Type B pancreatic cell (in vitro differentiated cells): ENCODE data around the gene JMJD7. TPM values are rescaled to one million over a fixed set of nuclear protein-coding genes. Genes with fewer than 3 reads are reported as not detected.
A peak's percentile ranks its signal among the peaks of the same experiment; 100 is the strongest.

ENCODE experiments used
- DNase-seq: peaks from one replicate; pipeline ENCODE4 v3.0.0; 2021; ENCODE audit warnings: mixed read lengths; ENCODE audit not compliant: unreplicated experiment; ENCODE audit errors: extremely low spot score
- H3K27ac Mint-ChIP-seq: 2 replicates; pipeline ENCODE4 v1.8.0; 2021; ENCODE audit warnings: mild to moderate bottlenecking, mixed read lengths
- H3K27me3 Mint-ChIP-seq: 2 replicates; pipeline ENCODE4 v1.8.0; 2021; ENCODE audit warnings: mixed read lengths
- H3K36me3 Mint-ChIP-seq: 2 replicates; pipeline ENCODE4 v1.8.0; 2021; ENCODE audit warnings: mixed read lengths
- H3K4me1 Mint-ChIP-seq: one replicate; pipeline ENCODE4 v1.8.0; 2021; ENCODE audit warnings: mixed read lengths; ENCODE audit not compliant: unreplicated experiment
- H3K4me3 Mint-ChIP-seq: 2 replicates; pipeline ENCODE4 v1.8.0; 2021; ENCODE audit warnings: mild to moderate bottlenecking, mixed read lengths
- H3K9me3 Mint-ChIP-seq: 2 replicates; pipeline ENCODE4 v1.8.0; 2021; ENCODE audit warnings: mixed read lengths
- total RNA-seq: library from RNA; stranded (reverse); gene quantifications from 2 replicates; pipeline ENCODE4 v1.2.1, GENCODE V29; 2021; ENCODE audit warnings: low replicate concordance
- TF ChIP-seq, protein P1 (sequence below): fragments of 200-600 bp; sonication (generic); conservative IDR thresholded peaks from 2 replicates; pipeline ENCODE4 v1.5.0; 2021; ENCODE audit warnings: antibody characterized with exemption, mild to moderate bottlenecking

Gene JMJD7
- total RNA-seq, 1 donor from 2014 or later, result 29.0 TPM

- Mint-ChIP-seq H3K36me3 (peaks cover 10% of the 10 kb centered on the region), H3K27ac (no peak overlapping the region), H3K9me3 (no peaks in the 10 kb centered on the region), H3K4me1 (peaks cover 32% of the 10 kb centered on the region), H3K4me3 (peak overlapping the region; percentile 2), H3K27me3 (no peaks in the 10 kb centered on the region)
- TF ChIP-seq, protein P1, sequence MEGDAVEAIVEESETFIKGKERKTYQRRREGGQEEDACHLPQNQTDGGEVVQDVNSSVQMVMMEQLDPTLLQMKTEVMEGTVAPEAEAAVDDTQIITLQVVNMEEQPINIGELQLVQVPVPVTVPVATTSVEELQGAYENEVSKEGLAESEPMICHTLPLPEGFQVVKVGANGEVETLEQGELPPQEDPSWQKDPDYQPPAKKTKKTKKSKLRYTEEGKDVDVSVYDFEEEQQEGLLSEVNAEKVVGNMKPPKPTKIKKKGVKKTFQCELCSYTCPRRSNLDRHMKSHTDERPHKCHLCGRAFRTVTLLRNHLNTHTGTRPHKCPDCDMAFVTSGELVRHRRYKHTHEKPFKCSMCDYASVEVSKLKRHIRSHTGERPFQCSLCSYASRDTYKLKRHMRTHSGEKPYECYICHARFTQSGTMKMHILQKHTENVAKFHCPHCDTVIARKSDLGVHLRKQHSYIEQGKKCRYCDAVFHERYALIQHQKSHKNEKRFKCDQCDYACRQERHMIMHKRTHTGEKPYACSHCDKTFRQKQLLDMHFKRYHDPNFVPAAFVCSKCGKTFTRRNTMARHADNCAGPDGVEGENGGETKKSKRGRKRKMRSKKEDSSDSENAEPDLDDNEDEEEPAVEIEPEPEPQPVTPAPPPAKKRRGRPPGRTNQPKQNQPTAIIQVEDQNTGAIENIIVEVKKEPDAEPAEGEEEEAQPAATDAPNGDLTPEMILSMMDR, result no peak
- no peak for DNase-seq
Measured at GRCh38 chr15:41782371-41783282, 45.3 kb upstream of the JMJD7 start.

DNA sequence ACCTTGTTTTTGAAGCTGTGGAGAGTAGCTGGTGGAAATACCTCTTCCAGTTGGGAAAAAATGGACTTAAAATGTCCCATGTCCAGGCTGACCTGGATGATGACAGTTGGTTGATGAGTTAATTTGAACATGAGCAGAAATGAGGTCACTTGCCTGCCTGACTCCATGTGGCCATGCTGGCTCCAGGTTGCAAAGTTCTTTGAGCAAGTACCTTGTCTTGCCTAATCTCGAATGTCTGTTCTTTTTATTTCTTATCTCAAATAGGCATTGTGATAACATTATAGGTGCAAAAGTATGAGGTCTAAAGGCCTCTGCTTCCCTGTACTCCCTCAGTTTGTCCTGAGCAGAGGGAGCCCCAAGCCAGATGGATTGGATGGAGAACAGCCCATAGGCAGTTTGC, 44.6 kb upstream of the JMJD7 start:
- DNase-seq, result no peak
- Mint-ChIP-seq H3K4me3 (peak overlapping the region; percentile 2), H3K36me3 (peaks cover 10% of the 10 kb centered on the region), H3K4me1 (peaks cover 29% of the 10 kb centered on the region), H3K27me3 (no peaks in the 10 kb centered on the region), H3K27ac (no peak overlapping the region), H3K9me3 (no peaks in the 10 kb centered on the region)
- TF ChIP-seq, protein P1, result no peak

DNA sequence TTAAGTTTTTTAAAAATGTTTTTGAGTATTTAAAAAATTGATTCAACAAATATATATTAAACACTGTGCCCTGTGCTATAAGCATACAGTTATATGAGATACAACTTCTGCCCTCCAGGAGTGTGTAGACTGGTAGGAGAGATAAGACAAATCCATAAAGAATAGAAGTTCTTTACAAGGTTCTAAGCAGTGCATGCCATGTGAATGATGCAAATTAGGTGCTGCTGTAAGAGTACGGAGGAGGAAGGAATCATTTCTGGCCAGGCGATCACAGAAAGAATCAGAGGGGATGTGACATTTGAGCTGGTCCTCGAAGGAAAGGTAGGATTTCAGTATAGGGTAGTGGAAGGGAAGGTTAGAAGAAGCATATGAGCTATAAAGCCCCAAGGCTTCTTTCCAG, 39.6 kb upstream of the JMJD7 start:
- TF ChIP-seq, protein P1, result no peak
- H3K4me1 Mint-ChIP-seq, result peaks cover 41% of the 10 kb centered on the region
- DNase-seq, result no peak
- peaks cover 6% of the 10 kb centered on the region for H3K36me3 Mint-ChIP-seq
- H3K9me3 Mint-ChIP-seq, result no peaks in the 10 kb centered on the region
- H3K27me3 Mint-ChIP-seq, result no peaks in the 10 kb centered on the region
- peak overlapping the region; percentile 6 for H3K27ac Mint-ChIP-seq
- no peak overlapping the region for H3K4me3 Mint-ChIP-seq

DNA sequence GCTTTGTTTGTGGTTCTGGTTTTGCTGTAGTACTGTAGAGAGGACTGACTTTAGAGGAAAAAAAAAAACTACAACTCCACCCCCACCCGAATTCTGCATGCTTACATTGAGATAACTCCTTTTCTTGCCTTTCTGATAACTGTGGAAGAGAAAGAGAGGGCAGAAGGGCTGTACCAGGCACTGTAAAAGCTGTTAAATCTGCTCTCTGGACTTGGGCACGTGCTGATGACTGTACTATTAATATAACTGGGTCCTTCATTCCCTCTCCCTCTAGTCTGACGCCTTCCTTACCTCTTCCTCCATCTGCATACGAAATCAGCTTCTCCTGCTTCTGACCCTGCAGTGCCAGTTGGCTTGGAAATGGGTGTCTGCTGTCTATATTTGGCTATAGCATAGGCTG, 38.7 kb upstream of the JMJD7 start:
- TF ChIP-seq, protein P1, result no peak
- no peaks in the 10 kb centered on the region for H3K27me3 Mint-ChIP-seq
- H3K36me3 Mint-ChIP-seq, result peaks cover 3% of the 10 kb centered on the region
- H3K27ac Mint-ChIP-seq, result peak overlapping the region; percentile 6
- DNase-seq, result no peak
- H3K4me1 Mint-ChIP-seq, result peaks cover 41% of the 10 kb centered on the region
- H3K9me3 Mint-ChIP-seq, result no peaks in the 10 kb centered on the region
- peak overlapping the region; percentile 5 for H3K4me3 Mint-ChIP-seq

- H3K9me3 Mint-ChIP-seq, result no peaks in the 10 kb centered on the region
- TF ChIP-seq, protein P1, result no peak
Measured at GRCh38 chr15:41789662-41790061, 38.2 kb upstream of the JMJD7 start.

More at GRCh38 chr15:41789662-41790061, 38.2 kb upstream of the JMJD7 start:
- Mint-ChIP-seq H3K4me3 (peak overlapping the region; percentile 5), H3K27ac (peak overlapping the region; percentile 6), H3K36me3 (peaks cover 3% of the 10 kb centered on the region), H3K4me1 (peaks cover 41% of the 10 kb centered on the region), H3K27me3 (no peaks in the 10 kb centered on the region)
- no peak for DNase-seq
